CD4-positive, alpha-beta T cell treated with Interleukin-10 for 1 hour (primary cell): Measurements from ENCODE around the gene SPCS1.
A peak's percentile ranks its signal among the peaks of the same experiment; 100 is the strongest.
"Not testable (repeated sequence)": the region's sequence is repeated elsewhere in the genome, so short reads cannot be mapped to it uniquely, and the experiment has no call there.

ENCODE experiments used
- DNase-seq: peaks from one replicate; pipeline ENCODE4 v3.0.0-alpha.2; 2020

The SPCS1 gene

DNA sequence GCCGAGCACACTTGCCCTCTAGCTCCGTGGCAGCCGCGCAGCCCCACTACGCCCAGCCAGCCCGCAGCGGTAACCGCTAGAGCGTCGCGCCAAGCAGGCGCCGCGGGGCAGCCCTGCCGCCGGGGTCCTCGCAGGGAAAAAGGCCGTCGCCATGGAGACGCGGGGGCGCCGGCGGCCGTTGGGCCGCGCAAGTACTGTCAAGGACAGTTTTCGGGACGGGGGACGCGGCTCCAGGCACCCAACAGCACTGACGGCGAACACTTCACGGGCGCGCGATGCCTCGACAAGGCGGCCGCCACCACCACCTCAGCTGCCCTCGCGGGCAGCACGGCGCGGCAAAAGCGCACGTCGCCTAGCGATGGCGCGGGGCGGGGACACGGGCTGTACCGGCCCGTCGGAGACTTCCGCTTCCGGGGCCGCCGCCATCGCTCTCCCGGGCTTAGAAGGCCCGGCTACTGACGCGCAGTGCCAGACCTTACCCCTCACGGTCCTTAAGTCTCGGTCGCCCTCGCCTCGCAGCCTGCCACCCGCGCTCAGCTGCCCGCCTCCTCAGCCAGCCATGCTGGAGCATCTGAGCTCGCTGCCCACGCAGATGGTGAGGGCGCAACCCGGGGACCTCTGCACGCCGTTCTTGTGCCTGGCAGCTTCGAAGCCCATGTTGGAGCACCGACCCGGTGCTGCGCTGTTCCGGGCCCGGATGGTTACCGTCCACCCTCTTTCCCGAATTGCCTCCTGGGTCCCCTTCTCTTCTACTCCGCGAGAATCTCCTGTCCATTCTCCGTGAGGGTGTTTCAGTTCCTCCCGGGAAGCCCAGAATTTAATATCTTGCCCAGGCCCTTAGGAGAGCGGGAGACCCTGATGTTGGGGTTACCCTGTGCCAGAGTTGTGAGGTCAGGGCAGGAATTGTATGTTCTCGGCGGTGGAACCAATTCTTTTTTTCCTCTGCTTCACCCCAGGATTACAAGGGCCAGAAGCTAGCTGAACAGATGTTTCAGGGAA, at the start of gene SPCS1, which contains the start of gene GLT8D1:
Gene SPCS1 (plus strand): TSS at position 419 of the 999 bp plus-strand sequence. CDS start 141 bp downstream, at position 560.
Gene GLT8D1 (minus strand): TSS at position 104 of the 999 bp plus-strand sequence. CDS start 5,331 bp downstream, outside the sequence.
- DNase-seq: peak; percentile 86

DNA sequence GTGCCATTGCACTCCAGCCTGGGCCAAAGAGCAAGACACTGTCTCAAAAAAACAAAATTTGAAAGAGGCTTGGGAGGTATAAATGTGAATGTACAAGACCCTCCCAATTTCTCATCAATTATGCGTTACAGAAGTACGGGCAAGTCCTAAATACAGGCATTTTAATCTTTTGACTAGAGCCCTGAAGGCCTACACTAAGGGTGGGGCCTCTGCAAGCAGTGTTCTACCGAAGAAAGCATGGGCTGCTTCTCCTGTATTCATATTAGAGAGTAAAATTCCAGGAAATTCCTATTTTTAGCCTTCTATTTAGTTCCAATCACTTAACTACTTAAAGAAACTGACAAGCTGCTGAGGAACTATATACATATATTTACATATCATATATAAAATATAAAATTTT, 45.9 kb upstream of the SPCS1 start:
- DNase-seq: no peak

DNA sequence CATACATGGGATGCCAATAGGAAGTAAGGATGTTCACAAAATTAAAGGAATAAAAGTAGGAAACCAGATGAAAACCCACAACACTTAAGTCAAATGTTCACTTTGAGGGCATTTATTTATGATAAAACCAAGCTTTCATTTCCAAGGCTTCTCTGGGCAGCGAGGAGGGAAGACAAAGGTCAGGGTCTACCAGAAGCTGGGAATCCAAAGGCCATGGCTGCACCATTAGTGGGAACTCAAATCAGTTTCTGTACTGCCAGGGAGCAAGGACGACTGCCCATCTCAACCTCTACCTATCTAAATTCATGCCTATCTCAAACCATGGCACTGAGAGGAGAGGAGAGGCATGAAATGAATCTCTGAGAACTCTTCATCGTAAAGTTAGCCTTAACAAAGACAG, 42.8 kb upstream of the SPCS1 start:
- no peak for DNase-seq

DNA sequence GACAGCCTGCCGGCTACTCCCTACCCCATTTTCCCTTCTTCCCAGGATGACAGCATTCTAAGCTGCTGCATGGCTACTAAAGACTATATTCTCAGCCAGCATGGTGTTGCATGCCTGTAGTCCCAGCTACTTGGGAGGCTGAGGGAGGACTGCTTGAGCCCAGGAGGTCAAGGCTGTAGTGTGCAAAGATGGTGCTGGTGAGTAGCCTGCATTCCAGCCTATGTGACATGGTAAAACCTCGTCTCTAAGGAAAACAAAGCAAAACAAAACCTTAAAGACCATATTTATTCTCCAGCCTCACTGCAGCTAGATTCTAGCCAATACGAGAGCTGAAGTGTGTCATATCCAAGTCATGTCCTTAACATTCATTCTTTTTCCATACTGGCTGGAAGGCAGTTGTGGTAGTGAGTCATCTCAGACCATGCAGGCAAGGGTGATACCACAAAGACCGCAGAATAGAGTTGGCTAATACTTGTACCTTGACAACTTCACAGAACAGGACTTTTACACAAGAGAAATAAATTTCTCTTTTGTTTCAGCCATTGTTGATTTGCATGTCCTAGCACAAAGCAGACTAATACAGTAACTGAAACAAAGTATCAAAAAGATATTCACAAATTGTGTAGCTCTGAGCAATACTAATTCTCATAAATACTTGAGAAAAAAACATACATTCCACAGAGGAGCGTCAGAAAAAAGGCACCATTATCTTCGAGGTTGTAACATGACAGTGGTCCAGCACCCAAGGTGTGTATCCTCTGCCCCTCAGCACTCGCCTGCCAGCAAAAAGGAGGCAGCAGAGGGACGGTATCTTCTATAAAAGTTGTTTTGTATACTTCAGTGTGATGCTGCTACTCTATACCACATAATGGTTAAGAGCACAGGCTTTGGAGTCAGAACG, 35.0 kb upstream of the SPCS1 start:
- peak; percentile 53 for DNase-seq

DNA sequence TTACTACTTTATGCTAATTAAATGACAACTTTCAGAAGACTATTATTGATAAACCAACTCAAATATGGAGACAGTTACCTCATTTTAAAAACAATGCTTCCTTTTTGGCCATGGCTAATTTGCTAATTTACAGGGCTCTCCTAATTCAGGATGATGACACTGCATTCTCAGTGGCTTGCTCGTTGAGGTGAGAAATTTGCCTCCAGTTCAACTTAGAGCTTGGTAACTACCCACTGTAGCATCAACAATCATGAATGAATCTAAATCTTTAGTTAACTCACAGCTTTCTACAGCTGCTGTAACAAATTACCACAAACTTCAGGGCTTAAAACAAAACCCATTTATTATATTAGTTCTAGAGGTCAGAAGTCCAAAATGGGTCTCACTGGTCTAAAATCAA, 34.2 kb upstream of the SPCS1 start:
- no peak for DNase-seq

DNA sequence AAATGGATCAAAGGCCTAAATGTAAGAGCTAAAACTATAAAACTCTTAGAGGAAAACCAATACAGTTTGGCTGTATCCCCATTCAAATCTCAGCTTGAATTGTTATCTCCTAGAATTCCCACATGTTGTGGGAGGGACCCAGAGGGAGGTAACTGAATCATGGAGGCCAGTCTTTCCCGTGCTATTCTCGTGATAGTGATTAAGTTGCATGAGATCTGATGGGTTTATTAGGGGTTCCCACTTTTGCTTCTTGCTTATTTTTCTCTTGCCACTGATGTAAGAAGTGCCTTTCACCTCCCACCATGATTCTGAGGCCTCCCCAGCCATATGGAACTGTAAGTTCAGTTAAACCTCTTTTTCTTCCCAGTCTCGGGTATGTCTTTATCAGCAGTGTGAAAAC, 29.7 kb upstream of the SPCS1 start:
- not testable (repeated sequence) for DNase-seq

DNA sequence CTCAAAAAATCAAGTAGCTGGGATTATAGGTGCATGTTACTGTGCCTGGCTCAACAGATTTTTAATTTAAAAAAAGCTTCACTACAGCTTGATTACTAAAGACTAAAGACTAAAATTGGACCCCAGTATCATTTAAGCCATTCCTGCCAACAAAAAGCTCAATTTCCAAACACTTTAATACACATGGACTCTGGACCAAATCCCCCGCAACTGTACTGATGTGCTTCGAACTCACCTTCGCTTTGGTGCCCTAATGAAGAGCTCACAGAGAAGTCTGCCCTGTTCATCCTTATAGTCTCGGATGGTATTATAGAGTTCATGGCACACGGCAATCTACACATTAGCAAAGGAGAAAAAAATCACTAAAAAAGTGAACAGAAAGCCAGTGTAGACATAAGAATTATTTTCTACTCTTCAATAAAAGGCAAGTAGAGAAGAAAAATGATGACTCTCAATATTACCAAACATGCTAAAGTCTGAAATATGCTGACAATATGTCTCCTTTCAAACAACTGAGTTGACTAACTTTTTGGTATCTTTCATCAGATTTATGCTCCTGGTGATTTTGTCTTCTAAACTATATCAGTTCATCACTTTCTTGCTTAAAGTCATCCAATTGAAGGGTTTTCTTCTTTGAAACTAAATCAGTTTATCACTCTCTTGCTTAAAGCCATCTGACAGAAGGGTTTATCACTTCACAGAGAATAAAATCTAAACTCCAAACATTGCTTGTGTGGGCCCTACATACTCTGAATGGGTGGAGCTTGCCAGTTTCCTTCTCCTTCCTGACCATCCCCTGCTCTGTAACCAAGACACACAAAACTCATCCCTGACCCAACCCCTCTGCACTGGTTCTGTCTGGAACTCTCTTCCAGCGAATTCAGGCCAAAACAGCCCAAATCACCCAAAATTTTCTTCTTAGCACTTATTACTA, 27.4 kb upstream of the SPCS1 start:
- no peak for DNase-seq

DNA sequence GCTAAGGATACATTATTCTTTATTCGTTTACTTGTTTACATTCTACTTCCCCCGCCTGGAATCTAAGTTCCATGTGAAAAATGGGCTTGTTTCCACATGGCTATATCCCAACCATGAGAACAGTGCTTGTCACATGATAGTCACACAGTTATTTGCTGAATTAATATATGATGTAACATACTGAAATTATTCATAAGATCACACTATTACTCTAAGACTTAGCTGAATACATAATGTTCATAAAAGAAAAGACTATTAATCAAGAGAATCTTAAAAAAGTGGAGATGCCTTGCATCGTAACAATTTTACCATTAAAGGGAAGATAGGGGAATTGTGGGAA, 26.7 kb upstream of the SPCS1 start:
- no peak for DNase-seq

DNA sequence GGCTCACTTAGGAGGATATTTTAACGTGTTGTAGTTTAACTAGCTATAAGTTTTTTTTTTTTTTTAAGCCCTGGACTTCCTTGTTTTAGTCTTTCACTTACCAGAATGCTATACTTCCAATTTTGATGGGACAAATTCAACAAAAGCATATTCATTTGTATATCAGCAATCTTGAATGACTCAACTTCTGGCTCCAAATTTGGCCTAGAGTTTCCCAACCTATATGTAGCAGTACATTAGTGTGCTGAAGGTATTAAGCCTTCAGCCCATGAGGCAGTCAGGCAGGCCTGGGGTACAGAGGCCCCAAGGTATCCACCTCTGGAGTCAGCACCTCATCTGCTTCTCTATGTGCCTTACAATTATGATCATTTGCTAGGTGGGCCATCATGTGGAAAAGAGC, 26.1 kb upstream of the SPCS1 start:
- no peak for DNase-seq

DNA sequence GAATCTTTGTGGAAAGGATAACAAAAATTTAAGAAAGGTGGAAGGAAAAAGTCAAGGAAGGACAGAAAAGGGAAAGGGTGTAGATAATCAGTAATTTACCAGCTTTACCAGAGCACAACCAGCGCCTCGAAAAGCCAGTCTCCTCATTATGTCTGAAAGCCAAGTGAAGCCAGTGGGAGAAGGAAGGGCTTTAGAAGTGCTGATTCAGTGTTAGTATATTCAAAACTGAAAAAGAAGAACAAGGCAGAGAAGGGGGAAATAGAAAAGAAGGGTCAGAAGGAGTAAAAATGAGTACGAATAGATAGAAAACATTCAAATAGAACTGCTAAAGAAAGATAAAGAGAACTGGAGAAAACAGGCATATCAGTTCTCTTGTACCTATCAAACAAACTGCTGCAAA, 24.3 kb upstream of the SPCS1 start:
- DNase-seq: no peak

DNA sequence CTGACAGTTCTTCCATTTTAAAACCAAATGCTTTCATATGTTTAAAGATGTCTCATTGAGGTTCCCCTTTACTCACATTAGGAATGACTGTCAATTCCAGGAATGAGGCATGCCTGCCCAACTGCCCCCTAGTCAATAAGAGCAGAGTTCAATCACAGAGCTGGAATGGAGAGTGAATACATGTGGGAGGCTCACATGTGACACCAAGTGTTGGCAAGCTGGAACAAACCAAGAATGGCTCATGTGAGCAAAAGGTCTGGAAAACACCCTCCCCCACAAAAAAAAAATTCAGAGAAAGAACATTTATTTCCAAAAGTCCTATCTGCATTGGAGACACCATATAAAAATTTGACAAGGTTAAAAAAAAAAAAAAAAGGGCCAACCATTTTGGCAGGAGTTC, 23.9 kb upstream of the SPCS1 start:
- no peak for DNase-seq

DNA sequence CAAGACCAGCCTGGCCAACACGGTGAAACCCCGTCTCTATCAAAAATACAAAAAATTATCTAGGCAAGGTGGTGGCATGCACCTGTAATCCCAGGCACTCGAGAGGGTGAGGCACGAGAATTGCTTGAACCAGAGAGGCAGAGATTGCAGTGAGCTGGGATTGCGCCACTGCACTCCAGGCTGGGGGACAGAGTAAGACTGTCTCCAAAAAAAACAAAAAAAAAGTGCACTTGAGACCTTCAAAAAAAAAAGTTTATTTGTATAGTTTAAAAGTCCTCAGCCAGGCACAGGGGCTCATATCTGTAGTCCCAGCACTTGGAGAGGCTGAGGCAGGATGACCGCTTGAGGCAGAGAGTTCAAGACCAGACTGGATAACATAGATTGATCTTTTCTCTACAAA, 22.3 kb upstream of the SPCS1 start:
- DNase-seq: no peak

DNA sequence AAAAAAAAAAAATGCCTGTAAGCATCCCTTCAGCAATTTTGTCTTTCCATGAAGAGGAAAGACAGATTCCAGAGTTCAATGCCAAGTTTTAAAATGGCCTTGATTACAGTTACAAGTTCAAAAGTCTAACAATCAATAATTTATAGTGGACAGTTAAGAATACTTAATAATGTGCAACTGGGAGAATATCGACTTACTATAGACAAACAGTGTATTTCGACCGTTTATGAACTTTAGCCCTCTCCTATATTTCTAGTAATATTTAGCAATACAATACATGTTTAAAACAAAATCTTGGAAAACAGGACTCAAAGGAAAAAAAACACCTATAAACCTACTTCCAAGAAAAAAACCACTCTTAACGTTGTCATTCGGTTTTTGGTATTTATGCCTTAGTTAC, 21.7 kb upstream of the SPCS1 start:
- no peak for DNase-seq

DNA sequence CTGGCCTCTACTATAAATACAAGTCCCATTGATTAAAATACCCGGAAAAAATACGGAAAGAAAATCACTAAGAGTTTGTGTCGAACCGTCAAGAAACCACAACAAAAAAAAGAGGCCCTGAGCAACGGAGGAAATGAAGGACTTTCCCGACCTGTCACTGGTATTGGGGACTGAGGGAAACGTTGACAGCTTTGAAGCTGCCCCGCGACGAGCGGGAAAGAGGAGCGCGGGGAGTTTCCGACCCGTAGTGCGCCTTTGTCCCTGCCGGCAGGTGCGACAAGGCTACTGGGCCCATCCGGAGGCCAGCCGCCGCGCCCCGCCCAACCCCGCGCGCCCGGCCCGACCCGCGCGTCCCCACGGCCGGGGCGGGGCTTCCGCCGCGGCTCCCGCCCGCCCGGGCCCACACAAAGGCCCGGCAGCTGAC, 20.6 kb upstream of the SPCS1 start:
- DNase-seq: peak; percentile 93

DNA sequence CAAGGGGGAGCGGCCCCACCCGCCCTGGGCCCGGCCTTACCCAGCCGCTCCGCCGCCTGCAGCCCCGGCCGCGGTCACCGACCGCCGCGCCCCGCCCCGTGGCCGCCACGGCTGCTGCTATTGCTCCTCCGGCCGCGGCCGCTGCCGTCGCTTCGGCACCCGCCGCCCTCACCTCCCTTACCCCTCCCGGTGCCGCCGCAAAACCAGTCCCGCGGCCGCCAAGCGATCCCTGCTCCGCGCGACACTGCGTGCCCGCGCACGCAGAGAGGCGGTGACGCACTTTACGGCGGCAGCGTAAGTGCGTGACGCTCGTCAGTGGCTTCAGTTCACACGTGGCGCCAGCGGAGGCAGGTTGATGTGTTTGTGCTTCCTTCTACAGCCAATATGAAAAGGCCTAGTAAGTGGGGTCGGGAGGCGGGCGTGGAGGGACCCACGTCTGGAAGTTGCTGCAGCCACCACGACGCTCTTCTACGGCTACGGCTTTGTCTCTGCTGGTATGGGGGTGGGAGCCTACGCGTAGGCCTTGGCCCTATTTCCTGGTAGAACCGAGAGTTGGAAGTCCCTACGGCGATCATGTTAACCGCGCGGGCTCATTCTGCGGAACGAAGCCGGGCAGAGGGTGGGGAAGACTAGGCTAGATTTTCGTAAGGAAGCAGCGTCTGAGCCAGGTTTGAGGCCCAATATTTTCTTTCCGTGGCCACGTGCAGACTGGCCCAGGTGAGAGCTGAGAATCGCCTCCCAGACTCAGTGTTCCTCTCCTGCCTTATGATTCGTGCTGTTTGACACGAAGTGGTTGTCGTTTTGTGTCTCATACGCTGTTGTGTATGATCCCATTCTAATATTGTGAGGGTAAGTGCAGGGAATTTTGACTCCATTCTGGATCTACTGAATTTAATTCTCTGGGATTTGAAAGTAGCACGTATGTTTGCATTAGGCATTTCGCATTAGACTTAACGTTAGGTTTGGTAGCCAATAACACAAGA, 19.9 kb upstream of the SPCS1 start, which contains the start of the genes GNL3 and PBRM1:
Gene GNL3 (plus strand): TSS at position 324 of the 983 bp plus-strand sequence. CDS start 61 bp downstream, at position 385.
Gene PBRM1 (minus strand): TSS at position 205 of the 983 bp plus-strand sequence.
- peak; percentile 95 for DNase-seq

DNA sequence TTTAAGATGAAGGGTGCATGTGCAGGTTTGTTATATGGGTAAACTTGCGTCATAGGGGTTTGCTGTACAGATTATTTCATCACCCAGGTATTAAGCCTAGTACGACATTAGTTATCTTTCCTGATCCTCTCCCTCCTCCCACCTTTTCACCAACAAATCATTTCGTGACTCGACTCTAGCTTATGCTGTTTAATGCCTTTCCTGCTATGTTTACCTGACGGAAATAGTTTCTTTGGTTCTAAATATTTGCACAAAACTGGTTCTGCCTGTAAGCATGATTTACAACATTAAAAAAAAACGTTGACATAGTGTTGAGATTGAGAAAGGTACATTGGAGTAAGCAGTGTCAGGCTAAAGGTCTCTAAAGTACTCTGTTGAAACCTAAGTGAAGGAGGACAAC, 17.6 kb upstream of the SPCS1 start:
- DNase-seq: no peak

DNA sequence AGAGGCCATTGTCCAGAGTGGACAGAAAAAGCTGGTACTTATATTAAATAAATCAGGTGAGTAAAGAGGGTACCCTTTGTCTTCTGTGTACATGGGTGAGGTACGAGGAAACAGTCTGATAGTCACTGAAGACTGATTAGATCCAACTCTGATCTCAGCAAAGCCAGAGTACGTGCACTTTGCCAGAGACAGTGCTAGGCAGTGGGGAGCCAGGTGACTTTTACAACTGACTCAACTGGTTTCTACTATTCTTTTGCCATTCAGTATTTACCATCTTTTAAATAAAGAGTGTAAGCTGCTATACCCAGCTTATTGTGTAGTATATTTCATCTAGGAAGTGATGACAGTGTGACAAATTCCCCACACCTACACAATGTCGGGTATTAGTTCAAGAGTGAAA, 16.8 kb upstream of the SPCS1 start:
- no peak for DNase-seq

DNA sequence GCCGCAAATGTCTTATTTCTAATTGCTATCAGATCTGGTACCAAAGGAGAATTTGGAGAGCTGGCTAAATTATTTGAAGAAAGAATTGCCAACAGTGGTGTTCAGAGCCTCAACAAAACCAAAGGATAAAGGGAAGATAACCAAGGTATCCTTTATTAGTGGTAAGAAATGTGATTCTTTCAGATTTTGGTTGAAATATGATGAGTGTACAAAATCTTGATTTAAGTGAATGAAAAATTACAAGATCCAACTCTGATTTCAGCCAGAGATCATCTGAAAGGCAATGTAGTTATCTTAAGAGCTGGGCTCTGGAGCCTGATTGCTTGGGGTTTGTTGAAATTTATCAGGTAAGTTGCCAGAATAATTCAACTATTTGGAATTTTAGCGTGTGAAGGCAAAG, 15.3 kb upstream of the SPCS1 start:
- no peak for DNase-seq

DNA sequence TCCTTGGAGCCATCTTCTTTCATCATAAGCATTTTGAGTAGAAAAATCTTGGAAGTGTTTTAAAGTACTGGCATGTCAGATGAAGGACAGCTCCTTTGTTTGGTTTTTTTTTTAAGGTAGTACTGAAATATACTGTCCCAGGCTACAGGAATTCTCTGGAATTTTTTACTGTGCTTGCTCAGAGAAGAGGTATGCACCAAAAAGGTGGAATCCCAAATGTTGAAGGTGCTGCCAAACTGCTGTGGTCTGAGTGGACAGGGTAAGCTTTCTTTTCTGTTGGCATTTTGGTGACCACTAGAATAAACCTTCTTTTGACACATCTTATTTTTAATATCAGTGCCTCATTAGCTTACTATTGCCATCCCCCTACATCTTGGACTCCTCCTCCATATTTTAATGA, 12.8 kb upstream of the SPCS1 start:
- no peak for DNase-seq

DNA sequence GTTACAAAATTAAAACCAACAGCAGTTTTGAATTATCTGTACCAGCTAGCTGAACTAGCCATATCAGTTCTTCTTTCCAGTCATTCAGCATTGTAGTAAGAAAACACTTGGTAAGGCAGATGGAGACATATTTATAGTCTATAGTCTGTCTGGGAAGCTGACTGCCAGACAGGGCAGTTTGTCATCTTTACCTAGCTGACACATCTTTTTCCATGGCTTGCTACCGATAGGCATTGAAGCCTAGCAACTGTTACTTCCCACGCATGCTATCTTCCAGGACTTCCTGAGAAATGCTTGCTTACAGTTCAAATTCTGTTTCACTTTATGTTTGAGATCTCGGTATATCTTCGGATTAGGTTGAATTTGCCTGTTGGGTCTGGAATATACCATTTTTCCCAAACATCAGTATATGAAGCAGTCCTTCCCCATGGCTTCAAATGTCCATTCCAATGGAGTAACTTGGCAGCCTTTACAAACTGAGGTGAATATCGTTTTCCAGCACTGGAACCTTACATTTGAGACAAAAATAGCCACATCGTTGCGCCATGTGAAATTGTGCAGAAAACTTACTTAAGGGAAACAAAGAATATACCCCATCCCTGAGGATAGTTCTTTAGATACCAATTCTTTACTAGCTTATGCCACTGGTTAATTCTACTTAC, 11.2 kb upstream of the SPCS1 start:
- DNase-seq: no peak
